ENCODE data around the gene SORCS2.

GRCh38 chr4:7618361-7618760 is 426.0 kb downstream of the SORCS2 start:
- no peak for TF ChIP-seq POLR2A (IDR thresholded peaks at IDR 0.05)
- TF ChIP-seq, protein P1, sequence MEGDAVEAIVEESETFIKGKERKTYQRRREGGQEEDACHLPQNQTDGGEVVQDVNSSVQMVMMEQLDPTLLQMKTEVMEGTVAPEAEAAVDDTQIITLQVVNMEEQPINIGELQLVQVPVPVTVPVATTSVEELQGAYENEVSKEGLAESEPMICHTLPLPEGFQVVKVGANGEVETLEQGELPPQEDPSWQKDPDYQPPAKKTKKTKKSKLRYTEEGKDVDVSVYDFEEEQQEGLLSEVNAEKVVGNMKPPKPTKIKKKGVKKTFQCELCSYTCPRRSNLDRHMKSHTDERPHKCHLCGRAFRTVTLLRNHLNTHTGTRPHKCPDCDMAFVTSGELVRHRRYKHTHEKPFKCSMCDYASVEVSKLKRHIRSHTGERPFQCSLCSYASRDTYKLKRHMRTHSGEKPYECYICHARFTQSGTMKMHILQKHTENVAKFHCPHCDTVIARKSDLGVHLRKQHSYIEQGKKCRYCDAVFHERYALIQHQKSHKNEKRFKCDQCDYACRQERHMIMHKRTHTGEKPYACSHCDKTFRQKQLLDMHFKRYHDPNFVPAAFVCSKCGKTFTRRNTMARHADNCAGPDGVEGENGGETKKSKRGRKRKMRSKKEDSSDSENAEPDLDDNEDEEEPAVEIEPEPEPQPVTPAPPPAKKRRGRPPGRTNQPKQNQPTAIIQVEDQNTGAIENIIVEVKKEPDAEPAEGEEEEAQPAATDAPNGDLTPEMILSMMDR (IDR thresholded peaks at IDR 0.05): no peak
- TF ChIP-seq EP300 (IDR thresholded peaks at IDR 0.05; ENCODE audit: low read depth): no peak
